Fibroblast of the aortic adventitia (primary cell): ENCODE results near the gene TRIM31. TPM values are rescaled to one million over a fixed set of nuclear protein-coding genes. Genes with fewer than 3 reads are reported as not detected.
A peak's percentile ranks its signal among the peaks of the same experiment; 100 is the strongest.

Source experiments
- DNase-seq: peaks from one replicate; pipeline ENCODE4 v3.0.0-alpha.2; 2010; ENCODE audit warnings: low read depth
- H3K4me3 ChIP-seq: 2 replicates; pipeline ENCODE4 v1.5.1; 2011; ENCODE audit warnings: low read depth, mild to moderate bottlenecking, control low read depth, low read length, moderate library complexity
- total RNA-seq: library from RNA; depleted of rRNA; stranded (reverse); fragments of >200 nt; gene quantifications from 2 replicates; pipeline ENCODE4 v1.2.3, GENCODE V29; 2012; ENCODE audit warnings: low replicate concordance
- TF ChIP-seq, protein P1 (sequence below): IDR thresholded peaks from 2 replicates; pipeline ENCODE4 v1.5.1; 2011; ENCODE audit warnings: mild to moderate bottlenecking, low read length, control low read depth, inconsistent platforms; ENCODE audit not compliant: insufficient read depth

The TRIM31 gene
- total RNA-seq, 1 donor, result not detected

DNA sequence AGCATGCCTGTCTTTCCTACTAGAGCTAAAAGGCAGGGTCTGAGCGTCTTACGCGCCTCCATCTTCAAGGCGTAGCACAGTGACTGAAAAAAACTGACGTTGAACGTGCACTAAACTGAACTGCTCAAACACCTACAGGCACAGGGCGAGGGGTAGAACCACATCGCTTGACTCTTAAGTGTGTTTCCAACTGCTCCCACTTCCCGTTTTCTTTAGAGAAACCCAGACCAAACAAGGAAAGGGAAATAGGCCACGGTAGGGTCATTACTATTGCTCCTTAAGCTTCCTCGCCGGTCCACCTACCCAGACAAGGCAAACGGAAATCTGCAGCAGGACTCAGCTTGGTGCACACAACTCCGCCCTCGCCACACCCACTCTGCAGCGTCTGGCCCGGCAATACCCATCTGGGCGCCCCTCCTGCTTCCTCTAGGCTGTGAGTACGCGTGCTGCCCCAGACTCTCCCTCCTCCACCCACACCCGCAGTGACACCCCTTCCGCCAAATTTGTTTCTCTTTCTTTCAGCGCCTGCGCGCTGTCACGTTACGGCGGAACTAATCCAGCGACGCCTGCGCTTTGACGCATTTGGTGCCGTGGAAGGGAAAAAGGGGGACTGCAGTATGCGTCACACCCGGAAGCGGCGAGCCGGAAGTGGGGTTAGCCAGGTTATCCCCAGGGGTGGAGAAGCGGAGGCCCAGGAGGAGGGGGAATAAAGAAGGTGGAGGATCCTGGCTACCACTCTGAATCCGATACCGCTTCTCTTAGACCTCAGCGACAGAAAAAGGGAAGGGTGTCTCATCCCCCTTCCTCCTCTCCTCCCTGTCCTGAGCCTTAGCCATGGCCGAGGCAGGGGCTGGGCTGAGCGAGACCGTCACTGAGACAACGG, 46.1 kb downstream of the TRIM31 start, which contains the start of gene PPP1R11:
PPP1R11 (plus strand) TSS at position 622 of the 883 bp plus-strand sequence; CDS start at position 835, 213 bp downstream.
- peak within 1 kb of the TSS; percentile 94 for H3K4me3 ChIP-seq
- peak; percentile 99 for DNase-seq
- TF ChIP-seq, protein P1, sequence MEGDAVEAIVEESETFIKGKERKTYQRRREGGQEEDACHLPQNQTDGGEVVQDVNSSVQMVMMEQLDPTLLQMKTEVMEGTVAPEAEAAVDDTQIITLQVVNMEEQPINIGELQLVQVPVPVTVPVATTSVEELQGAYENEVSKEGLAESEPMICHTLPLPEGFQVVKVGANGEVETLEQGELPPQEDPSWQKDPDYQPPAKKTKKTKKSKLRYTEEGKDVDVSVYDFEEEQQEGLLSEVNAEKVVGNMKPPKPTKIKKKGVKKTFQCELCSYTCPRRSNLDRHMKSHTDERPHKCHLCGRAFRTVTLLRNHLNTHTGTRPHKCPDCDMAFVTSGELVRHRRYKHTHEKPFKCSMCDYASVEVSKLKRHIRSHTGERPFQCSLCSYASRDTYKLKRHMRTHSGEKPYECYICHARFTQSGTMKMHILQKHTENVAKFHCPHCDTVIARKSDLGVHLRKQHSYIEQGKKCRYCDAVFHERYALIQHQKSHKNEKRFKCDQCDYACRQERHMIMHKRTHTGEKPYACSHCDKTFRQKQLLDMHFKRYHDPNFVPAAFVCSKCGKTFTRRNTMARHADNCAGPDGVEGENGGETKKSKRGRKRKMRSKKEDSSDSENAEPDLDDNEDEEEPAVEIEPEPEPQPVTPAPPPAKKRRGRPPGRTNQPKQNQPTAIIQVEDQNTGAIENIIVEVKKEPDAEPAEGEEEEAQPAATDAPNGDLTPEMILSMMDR, result no peak

DNA sequence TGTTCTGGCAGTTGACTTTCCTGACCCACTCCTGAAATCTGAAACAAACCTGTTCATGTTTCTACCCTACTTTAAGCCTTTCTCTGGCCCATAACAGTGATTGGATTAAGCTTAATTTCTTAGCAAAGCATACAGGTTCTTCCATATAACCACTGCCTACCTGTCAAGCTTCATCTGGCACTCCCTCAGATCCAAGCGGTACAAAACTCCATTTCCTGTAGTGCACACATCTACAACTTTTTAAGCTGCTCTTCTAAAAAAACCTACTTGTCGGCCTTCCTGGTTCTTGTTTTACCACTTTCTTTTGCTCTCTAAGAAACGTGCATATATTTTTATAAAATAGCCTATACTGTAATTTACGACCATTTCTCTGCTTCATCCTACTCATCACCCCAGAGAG, 46.8 kb downstream of the TRIM31 start:
- H3K4me3 ChIP-seq, result peak overlapping the region; percentile 94
- DNase-seq, result no peak
- TF ChIP-seq, protein P1, result no peak

DNA sequence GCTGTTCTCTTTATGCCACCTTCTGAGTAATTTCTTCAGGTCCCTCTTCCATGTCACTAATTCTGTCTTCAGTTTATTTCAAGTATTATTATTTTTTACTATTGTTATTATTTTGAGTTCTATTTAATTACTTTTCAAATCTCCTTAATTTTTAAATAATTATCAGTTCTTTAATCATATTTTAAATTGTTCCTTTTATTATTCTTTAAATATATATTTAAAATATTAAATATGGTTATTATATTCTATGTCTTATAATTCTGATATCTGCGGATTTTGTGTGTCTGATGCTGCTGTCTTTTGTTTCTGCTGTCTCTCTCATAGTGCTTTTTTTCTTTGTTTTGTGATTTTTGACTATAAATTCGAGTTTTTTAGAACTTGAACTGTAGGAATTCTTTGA, 49.6 kb downstream of the TRIM31 start:
- no peak for DNase-seq
- TF ChIP-seq, protein P1, result no peak
- no peak overlapping the region for H3K4me3 ChIP-seq

DNA sequence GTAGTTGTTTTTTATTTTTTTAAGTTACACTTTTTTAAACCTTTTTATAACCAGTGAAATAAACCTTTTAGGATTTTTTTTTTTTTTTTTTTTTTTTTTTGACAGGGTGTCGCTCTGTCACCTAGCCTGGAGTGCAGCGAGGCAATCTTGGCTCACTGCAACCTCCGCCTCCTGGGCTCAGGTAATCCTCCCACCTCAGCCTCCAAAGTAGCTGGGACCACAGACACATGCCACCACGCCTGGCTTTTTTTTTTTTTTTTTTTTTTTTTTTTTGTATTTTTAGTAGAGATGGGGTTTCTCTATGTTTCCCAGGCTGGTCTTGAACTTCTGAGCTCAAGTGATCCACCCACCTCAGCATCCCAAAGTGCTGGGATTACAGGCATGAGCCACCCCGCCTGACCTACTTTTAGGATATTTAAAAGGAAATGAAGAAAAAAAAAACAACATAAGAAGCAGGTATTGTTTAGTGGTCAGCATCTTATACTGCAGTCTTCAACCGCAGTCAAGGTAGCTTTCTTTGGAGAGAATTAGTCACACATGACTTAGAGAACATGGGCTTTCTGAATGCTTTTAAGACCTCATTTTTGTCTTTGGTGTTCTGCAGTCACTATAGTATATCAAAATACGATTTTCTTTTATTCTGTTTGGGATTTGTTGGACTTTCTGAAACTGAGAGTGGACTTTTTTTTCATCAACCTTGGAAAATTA, 50.3 kb downstream of the TRIM31 start:
- TF ChIP-seq, protein P1, result no peak
- DNase-seq, result no peak
- no peak overlapping the region for H3K4me3 ChIP-seq

DNA sequence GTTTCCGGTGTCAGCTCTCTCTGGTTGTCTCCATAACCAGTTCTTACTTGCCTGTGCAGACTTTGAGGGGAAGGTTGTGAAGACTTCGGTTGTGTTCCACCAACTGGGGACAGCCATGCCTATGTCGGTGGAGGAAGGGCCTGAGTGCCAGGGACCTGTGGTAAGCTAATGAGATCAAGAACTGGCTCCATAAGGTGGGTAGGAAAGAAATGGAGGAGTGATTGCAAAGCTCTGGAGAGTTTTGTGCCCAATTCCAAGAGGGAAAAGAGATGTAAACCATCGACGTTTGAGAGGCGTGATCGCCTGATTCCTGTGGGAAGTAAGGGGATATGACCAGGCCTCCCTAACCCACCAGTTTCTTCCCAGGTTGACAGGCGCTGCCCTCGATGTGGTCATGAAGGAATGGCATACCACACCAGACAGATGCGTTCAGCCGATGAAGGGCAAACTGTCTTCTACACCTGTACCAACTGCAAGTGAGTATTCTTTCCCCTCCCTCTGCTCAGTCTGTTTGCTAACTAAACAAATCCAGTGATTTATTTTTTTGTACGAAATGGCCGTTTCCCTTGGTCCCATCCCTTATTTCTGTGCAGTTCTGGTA, 50.9 kb downstream of the TRIM31 start:
- DNase-seq, result peak; percentile 31
- TF ChIP-seq, protein P1, result no peak

DNA sequence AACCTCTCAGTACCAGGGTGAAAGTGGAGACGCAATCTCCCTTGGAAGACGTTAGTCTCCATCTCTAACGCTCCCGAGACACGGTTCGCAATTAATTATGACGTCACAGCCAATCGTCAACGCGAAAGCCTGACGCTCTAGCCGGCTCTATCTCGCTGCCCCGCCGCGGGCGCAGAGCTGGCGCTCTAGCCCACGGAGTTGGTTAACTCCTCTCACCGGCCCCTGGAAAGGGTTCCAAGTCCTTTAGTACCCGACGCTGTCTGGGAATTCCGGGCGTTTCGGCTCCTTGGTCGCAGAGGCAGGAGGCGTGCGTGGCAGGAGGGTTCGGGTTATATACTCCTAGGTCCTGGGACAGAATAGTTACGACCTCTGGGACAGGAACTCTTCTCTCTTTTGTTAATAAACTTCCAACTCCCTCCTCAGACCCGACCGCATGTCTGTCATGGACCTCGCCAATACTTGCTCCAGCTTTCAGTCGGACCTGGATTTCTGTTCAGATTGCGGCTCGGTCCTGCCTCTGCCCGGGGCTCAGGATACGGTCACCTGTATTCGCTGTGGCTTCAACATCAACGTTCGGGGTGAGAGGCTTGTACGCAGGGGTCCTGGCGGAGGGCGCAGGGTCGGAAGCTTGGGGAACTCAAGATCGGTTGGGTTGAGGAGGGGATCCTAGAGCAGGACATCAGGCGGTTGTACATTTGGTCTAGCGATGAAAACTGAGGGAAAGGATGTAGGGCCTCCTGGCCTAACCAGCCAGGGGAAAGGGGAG, 51.6 kb downstream of the TRIM31 start, which contains the start of gene POLR1H:
POLR1H (plus strand) TSS at position 174 of the 766 bp plus-strand sequence; CDS start at position 434, 260 bp downstream.
- TF ChIP-seq, protein P1, result no peak
- DNase-seq, result peak; percentile 97
- peak within 1 kb of the TSS; percentile 100 for H3K4me3 ChIP-seq

More for the DNA sequence above, 50.9 kb downstream of the TRIM31 start:
- peak overlapping the region; percentile 100 for H3K4me3 ChIP-seq
